Measurements from ENCODE around the gene ARSH.
"Not testable (repeated sequence)": the region's sequence is repeated elsewhere in the genome, so short reads cannot be mapped to it uniquely, and the experiment has no call there.

The ARSH gene

DNA sequence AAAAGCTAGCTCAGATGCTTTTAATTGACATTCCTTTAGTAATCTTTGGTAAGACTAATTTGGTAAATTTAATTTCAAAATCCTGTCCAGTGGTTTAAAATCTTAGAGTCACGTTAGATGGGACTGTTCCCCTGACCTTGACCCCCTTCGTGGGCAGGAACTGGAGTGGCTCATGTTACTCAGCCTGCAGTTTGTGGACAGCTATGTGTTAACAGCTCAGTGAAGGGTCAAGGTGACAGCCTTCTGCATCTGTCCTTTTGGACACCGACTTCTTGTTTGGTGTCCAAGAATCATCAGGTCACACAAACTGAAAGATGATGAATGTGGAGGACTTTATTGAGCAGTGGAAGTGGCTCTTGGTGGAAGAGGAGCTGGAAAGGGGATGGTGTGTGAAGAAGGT is 37.9 kb downstream of the ARSH start:
- no peak for DNase-seq (ENCODE audit: low read depth)
- no peak overlapping the region for H3K4me3 ChIP-seq (ENCODE audit: low read depth, low read length)
- TF ChIP-seq, protein P1, sequence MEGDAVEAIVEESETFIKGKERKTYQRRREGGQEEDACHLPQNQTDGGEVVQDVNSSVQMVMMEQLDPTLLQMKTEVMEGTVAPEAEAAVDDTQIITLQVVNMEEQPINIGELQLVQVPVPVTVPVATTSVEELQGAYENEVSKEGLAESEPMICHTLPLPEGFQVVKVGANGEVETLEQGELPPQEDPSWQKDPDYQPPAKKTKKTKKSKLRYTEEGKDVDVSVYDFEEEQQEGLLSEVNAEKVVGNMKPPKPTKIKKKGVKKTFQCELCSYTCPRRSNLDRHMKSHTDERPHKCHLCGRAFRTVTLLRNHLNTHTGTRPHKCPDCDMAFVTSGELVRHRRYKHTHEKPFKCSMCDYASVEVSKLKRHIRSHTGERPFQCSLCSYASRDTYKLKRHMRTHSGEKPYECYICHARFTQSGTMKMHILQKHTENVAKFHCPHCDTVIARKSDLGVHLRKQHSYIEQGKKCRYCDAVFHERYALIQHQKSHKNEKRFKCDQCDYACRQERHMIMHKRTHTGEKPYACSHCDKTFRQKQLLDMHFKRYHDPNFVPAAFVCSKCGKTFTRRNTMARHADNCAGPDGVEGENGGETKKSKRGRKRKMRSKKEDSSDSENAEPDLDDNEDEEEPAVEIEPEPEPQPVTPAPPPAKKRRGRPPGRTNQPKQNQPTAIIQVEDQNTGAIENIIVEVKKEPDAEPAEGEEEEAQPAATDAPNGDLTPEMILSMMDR (IDR thresholded peaks at IDR 0.05; ENCODE audit: insufficient read depth, low read depth, low read length, missing control alignments) = no peak

DNA sequence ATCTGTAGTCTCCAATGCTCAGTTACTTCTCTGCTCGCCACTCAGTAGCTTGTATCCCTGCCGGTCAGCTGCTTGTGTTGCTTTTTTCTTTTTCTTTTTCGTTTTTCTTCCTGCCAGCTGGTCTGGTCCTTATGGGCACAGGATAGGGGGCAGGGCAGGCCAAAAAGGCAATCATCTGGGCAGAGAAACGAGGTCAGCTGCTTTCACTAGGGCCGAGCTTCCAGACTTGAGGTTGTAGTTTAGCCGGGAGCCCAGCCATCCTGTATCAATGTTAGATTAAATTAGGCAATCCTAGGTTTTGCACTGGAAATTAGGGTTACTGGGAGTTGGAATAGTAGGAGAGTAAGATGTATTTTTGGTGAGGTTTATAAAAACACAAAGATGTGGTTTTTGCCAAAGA is 38.3 kb downstream of the ARSH start:
- TF ChIP-seq, protein P1 (IDR thresholded peaks at IDR 0.05; ENCODE audit: insufficient read depth, low read depth, low read length, missing control alignments) = no peak
- DNase-seq (ENCODE audit: low read depth) = no peak

DNA sequence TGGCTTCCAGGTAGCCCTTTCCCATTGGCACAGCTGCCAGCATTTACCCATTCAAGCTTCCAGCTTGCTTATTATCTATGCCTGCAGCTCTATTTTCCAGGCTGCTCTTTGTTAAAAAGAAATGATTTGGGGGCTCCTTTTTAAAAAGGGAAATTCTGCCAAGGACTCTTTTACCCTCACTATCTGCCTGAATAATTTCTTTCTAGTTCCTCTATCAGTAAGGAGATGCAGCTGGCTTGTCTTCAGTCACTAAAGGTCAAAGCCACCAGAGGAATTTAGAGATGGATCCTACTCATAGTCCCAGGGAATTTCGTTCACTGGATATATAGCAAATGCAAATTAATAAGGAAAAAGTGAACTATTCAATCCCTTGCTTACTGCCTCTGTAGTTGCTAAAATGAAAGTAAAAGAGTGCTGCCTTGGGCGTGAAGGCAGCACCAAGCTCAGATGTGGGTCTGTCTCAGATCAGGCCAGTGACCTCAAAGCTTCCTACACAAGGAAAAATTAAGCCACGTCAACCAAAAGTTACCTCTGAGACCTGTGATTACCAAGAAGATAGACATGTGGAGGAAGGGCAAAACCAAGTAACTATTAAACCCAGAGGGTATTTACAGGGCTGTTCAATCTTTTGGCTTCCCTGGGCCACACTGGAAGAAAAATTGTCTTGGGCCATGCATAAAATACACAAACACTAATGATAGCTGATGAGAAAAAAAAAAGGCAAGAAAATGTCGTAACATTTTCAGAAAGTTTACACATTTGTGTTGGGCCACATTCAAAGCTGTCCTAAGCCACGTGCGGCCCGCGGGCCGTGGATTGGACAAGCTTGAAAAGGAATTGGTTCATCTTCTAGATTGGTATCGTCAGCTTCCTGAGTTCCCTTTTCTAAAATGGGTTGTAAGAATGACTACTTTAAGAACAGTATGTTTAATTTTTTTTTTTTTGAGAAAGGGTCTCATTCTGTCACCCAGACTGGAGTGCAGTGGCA is 40.2 kb downstream of the ARSH start:
- H3K4me3 ChIP-seq (ENCODE audit: low read depth, low read length) = no peak overlapping the region
- DNase-seq (ENCODE audit: low read depth) = peak; percentile 9
- TF ChIP-seq, protein P1 (IDR thresholded peaks at IDR 0.05; ENCODE audit: insufficient read depth, low read depth, low read length, missing control alignments) = no peak

More for the DNA sequence above, 38.3 kb downstream of the ARSH start:
- H3K4me3 ChIP-seq (ENCODE audit: low read depth, low read length) = no peak overlapping the region

DNA sequence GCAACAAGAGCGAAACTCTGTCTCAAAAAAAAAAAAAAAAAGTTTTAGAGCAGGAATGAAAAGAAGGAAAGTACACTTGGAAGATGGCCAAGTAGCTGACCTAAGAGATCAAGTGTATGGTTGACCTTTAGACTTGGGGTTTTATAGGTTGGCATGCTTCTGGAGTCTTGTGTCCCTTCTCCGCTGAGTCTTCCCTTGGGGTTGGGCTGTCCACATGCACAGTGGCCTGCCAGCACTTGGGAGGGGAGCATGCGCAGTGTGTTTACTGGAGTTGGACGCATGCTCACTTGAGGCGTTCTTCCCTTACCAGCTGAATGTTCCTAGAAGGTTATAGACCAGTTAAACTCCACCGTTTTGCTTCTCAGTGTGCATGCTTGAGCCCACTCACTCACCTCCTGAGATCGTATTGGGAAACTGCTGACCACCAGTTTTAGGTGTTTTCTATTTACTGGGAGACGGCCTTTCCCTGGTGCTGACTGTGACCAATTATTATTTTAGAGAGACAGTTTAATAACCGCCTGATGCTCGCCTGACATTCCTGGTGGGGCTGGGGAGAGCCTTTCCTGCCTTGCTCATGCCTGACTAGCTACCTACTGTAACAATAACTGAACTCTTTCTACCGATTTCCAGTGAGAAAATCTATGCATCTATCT is 44.3 kb downstream of the ARSH start:
- not testable (repeated sequence) for H3K4me3 ChIP-seq (ENCODE audit: low read depth, low read length); DNase-seq (ENCODE audit: low read depth)

DNA sequence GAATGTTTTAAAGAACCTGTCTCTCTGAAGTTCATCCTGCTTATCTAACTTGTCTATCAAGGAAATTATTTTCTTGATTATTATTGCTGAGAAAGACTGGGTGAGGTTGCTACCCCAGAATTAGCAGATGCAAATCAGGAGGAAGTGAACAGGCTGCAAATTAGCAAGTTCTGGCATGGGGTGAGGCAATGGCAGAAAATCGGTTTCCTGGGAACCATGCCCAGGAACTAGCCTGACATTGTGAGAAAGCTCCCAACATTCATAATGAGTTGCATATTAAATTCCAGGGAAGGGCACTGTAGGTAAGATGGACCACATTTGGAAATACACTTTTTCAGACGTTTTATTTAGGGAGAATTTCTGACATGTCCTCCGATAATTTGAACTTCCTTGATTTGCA is 46.5 kb downstream of the ARSH start:
- H3K4me3 ChIP-seq (ENCODE audit: low read depth, low read length) = no peak overlapping the region
- TF ChIP-seq, protein P1 (IDR thresholded peaks at IDR 0.05; ENCODE audit: insufficient read depth, low read depth, low read length, missing control alignments) = no peak
- DNase-seq (ENCODE audit: low read depth) = no peak

DNA sequence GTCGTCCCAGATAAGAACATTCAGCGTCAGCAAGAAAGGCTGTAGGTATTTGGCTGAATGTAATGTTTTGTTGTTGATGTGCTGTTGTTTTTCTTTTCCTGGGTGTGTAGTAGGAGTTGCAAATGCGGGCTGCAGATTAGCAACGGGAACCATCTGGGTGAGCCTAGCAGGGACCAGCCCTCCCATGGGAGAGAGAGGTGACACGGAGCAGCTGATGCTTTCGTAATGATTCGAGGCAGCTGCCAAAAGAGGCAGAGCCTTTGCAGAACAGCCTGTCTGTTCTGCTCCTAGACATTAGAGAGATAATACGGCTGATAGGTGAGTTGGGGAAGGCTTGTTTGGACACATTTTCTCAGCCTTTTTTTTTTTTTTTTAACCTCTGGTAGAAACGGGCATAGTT is 60.2 kb downstream of the ARSH start:
- TF ChIP-seq, protein P1 (IDR thresholded peaks at IDR 0.05; ENCODE audit: insufficient read depth, low read depth, low read length, missing control alignments) = no peak
- no peak overlapping the region for H3K4me3 ChIP-seq (ENCODE audit: low read depth, low read length)
- no peak for DNase-seq (ENCODE audit: low read depth)

DNA sequence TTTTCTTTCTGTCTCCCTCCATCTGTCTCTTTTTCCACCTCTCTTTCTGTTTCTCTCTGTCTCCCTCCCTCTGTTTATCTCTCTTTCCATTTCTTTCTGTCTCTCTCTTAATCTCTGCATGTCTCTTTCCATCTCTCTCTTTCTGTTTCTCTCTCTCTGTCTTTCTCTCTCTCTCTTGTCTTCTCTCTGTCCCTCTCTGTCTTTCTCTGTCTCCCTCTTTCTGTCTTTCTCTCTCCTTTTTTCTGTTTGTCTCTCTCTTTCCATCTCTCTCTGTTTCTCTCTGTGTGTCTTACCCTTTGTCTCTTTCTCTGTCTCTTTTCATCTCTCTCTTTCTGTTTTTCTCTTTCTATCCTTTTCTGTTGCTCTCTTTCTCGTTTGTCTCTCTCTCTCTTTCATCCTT is 69.6 kb downstream of the ARSH start:
- H3K4me3 ChIP-seq (ENCODE audit: low read depth, low read length) = no peak overlapping the region
- TF ChIP-seq, protein P1 (IDR thresholded peaks at IDR 0.05; ENCODE audit: insufficient read depth, low read depth, low read length, missing control alignments) = no peak
- DNase-seq (ENCODE audit: low read depth) = no peak

Data from GM12865 (cell line).